Neural crest cell (in vitro differentiated cells): ENCODE data around the gene C9orf40. TPM values are rescaled to one million over a fixed set of nuclear protein-coding genes. Genes with fewer than 3 reads are reported as not detected.

Source experiments
- DNase-seq: peaks from one replicate; pipeline ENCODE4 v3.0.0; 2021; ENCODE audit warnings: low read depth, mixed read lengths, low spot score
- H3K27ac Mint-ChIP-seq: one replicate; pipeline ENCODE4 v1.8.0; 2021; ENCODE audit warnings: mild to moderate bottlenecking, mixed read lengths; ENCODE audit not compliant: unreplicated experiment
- H3K27me3 Mint-ChIP-seq: 2 replicates; pipeline ENCODE4 v1.8.0; 2021; ENCODE audit warnings: low read depth, mild to moderate bottlenecking, mixed read lengths
- H3K36me3 Mint-ChIP-seq: 2 replicates; pipeline ENCODE4 v1.8.0; 2021; ENCODE audit warnings: low read depth, mild to moderate bottlenecking, mixed read lengths
- H3K4me1 Mint-ChIP-seq: 2 replicates; pipeline ENCODE4 v1.8.0; 2021; ENCODE audit warnings: mixed read lengths
- H3K4me3 Mint-ChIP-seq: one replicate; pipeline ENCODE4 v1.8.0; 2021; ENCODE audit warnings: mild to moderate bottlenecking, mixed read lengths
- H3K9me3 Mint-ChIP-seq: 2 replicates; pipeline ENCODE4 v1.8.0; 2021; ENCODE audit warnings: mixed read lengths
- total RNA-seq: library from RNA; stranded (reverse); gene quantifications from 2 replicates; pipeline ENCODE4 v1.2.1, GENCODE V29; 2021
- TF ChIP-seq, protein P1 (sequence below): fragments of 200-600 bp; sonication (generic); conservative IDR thresholded peaks from 2 replicates; pipeline ENCODE4 v1.5.0; 2021; ENCODE audit warnings: antibody characterized with exemption, mild to moderate bottlenecking

C9orf40 gene
- total RNA-seq, 1 donor from 2014 or later = 12.7 TPM

DNA sequence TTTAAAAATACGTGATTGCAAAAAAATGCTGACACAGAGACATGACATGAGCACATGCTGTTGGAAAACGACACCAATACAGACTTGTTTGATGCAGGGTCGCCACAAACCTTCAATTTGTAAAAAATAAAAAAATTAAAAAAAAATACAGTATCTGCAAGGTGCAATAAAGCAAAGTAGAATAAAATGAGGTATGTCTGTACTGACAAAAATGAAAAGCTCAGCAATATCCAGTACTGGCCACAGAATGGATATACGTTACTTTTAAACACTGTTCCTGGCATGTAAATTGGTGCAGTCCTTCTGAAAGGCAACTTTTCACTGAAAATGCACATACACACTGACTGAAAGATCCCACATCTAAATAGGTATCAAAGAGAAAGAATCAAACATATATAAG, 27.1 kb upstream of the C9orf40 start:
- TF ChIP-seq, protein P1, sequence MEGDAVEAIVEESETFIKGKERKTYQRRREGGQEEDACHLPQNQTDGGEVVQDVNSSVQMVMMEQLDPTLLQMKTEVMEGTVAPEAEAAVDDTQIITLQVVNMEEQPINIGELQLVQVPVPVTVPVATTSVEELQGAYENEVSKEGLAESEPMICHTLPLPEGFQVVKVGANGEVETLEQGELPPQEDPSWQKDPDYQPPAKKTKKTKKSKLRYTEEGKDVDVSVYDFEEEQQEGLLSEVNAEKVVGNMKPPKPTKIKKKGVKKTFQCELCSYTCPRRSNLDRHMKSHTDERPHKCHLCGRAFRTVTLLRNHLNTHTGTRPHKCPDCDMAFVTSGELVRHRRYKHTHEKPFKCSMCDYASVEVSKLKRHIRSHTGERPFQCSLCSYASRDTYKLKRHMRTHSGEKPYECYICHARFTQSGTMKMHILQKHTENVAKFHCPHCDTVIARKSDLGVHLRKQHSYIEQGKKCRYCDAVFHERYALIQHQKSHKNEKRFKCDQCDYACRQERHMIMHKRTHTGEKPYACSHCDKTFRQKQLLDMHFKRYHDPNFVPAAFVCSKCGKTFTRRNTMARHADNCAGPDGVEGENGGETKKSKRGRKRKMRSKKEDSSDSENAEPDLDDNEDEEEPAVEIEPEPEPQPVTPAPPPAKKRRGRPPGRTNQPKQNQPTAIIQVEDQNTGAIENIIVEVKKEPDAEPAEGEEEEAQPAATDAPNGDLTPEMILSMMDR = no peak
- Mint-ChIP-seq H3K27ac (no peak overlapping the region), H3K4me3 (no peak overlapping the region), H3K36me3 (peaks cover 27% of the 10 kb centered on the region), H3K4me1 (no peaks in the 10 kb centered on the region), H3K27me3 (no peaks in the 10 kb centered on the region), H3K9me3 (peaks cover 5% of the 10 kb centered on the region)
- no peak for DNase-seq

DNA sequence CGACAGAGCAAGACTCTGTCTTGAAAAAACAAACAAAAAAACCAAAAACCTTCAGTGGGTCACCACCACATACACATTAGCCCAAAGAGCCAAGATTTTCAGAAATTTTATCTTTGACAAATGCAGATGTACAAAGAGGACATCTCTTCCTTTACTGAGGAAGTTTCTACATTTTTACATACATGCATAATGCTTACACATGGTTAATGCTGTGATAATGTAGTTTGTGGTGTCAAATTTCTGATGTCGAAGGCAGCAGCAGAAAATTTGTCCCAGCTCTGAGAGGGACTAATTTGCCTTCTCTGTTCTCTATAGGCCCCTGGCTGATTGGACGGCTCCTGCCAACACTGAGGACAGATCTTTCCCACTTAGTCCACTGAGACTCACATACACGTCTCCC, 24.6 kb upstream of the C9orf40 start:
- Mint-ChIP-seq H3K27ac (no peak overlapping the region), H3K36me3 (peaks cover 46% of the 10 kb centered on the region), H3K4me1 (no peaks in the 10 kb centered on the region), H3K4me3 (no peak overlapping the region), H3K27me3 (no peaks in the 10 kb centered on the region), H3K9me3 (peaks cover 17% of the 10 kb centered on the region)
- TF ChIP-seq, protein P1 = no peak
- DNase-seq = no peak

DNA sequence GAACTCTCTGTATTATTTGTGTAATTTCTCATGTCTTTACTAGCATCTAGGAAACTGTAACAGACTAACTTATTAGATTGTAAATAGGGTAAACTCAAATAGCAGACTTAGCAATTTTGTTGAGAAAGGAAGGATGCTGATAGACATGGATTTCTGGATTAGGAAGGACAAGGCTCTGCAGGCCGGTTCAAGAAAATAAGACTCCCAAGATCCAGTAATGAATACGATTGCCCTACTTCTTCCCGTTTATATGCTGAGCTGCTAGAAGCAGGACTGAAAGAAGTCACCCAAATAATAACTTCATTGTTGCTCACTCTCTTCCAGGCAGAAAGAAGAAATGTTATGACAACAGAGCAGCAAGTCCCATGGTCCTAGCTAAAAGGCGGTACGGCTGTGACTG, 22.8 kb upstream of the C9orf40 start:
- H3K27me3 Mint-ChIP-seq = no peaks in the 10 kb centered on the region
- TF ChIP-seq, protein P1 = no peak
- H3K4me3 Mint-ChIP-seq = no peak overlapping the region
- H3K9me3 Mint-ChIP-seq = peaks cover 21% of the 10 kb centered on the region
- no peaks in the 10 kb centered on the region for H3K4me1 Mint-ChIP-seq
- DNase-seq = no peak
- no peak overlapping the region for H3K27ac Mint-ChIP-seq
- H3K36me3 Mint-ChIP-seq = peaks cover 46% of the 10 kb centered on the region

DNA sequence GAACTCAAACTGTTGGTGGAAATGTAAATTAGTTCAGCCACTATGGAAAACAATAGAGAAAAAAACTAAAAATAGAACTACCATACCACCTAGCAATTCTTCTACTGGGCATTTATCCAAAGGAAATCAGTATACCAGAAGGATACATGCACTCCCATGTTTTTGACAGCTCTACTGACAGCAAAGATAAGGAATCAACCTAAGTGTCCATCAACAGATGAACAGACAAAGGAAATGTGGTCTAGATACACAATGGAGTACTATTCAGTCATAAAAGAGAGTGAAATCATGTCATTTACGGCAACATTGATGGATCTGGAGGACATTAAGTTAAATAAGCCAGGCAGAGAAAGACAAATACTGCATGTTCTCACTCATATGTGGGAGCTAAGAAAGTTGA, 21.8 kb upstream of the C9orf40 start:
- Mint-ChIP-seq H3K9me3 (peaks cover 26% of the 10 kb centered on the region), H3K36me3 (peaks cover 45% of the 10 kb centered on the region), H3K27me3 (no peaks in the 10 kb centered on the region), H3K4me3 (no peak overlapping the region), H3K27ac (no peak overlapping the region), H3K4me1 (no peaks in the 10 kb centered on the region)
- DNase-seq = no peak
- TF ChIP-seq, protein P1 = no peak

DNA sequence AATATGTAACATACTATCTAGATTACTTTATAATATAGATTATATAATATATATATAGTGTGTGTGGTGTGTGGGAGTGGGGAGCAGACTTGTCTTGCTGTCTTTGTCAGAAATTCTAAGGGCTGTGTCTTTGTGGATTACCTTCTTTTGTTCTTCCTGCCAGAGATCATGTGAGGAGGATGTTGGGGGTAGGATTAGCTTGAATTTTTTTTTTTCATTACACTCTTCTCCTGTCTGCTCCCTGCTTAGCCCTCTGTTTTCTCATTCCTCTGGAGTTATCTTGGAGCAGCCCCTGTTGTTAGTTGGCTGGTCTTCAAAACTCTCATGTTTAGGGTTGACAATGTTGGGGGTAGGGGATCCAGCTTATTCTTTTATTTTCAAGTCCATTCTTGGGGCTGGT, 21.0 kb upstream of the C9orf40 start:
- Mint-ChIP-seq H3K9me3 (peaks cover 30% of the 10 kb centered on the region), H3K4me1 (no peaks in the 10 kb centered on the region), H3K4me3 (no peak overlapping the region), H3K36me3 (peaks cover 45% of the 10 kb centered on the region), H3K27me3 (no peaks in the 10 kb centered on the region), H3K27ac (no peak overlapping the region)
- TF ChIP-seq, protein P1 = no peak
- DNase-seq = no peak

DNA sequence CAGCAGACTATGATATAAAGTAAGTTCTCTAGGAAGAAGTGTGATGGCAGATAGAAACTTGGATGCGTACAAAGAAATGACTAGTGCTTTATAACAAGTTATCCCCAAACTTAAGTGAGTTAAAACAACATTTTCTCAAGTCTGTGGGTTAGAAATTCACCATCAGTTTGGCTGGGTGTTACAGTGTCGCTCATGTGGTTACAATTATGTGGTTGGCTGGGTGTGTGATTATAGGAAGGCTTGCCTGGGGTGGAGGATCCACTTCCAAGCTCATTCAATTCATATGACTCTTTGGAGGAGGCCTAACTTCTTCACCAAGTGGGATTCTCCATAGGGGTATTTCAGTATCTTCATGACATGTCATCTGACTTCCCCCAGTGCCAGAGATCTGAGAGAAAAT, 10.3 kb upstream of the C9orf40 start:
- TF ChIP-seq, protein P1 = no peak
- no peaks in the 10 kb centered on the region for H3K27me3 Mint-ChIP-seq
- DNase-seq = no peak
- peaks cover 17% of the 10 kb centered on the region for H3K9me3 Mint-ChIP-seq
- H3K27ac Mint-ChIP-seq = no peak overlapping the region
- peaks cover 19% of the 10 kb centered on the region for H3K36me3 Mint-ChIP-seq
- no peaks in the 10 kb centered on the region for H3K4me1 Mint-ChIP-seq
- H3K4me3 Mint-ChIP-seq = no peak overlapping the region
